ENCODE results near the gene SENP2.

- TF ChIP-seq EZH2 (IDR thresholded peaks at IDR 0.05; ENCODE audit: insufficient read depth, poor library complexity, severe bottlenecking), result no peak
- no peak for TF ChIP-seq EZH2phosphoT487 (IDR thresholded peaks at IDR 0.05; ENCODE audit: insufficient read depth, low read depth)
Measured at GRCh38 chr3:185540695-185541094, 45.4 kb upstream of the SENP2 start.
